Liver (tissue), 9 donors: ENCODE measurements around the gene SCUBE1. TPM values are rescaled to one million over a fixed set of nuclear protein-coding genes. Genes with fewer than 3 reads are reported as not detected.

ENCODE experiments used
- DNase-seq: peaks from one replicate; pipeline ENCODE4 v3.0.0-alpha.2; 2017; ENCODE audit warnings: low spot score
- H3K27ac ChIP-seq, 2 donors: one replicate each; pipeline ENCODE4 v1.7.0; 2013; ENCODE audit warnings: inconsistent platforms in 2 of 2, low read length in 2 of 2, control low read depth in 1 of 2, low read depth in 1 of 2, mild to moderate bottlenecking in 1 of 2
- H3K27me3 ChIP-seq, 4 donors: one replicate each; pipeline versions ENCODE4 v1.6.1 to v1.7.0; 2013; ENCODE audit warnings: low read length in 3 of 4, inconsistent platforms in 1 of 4, mild to moderate bottlenecking in 1 of 4, moderate library complexity in 1 of 4; ENCODE audit not compliant: control insufficient read depth in 4 of 4, insufficient read depth in 4 of 4
- H3K36me3 ChIP-seq, 4 donors: one replicate each; pipeline versions ENCODE4 v1.6.1 to v1.7.0; 2013; ENCODE audit warnings: low read length in 3 of 4, mild to moderate bottlenecking in 3 of 4, low read depth in 1 of 4, moderate library complexity in 1 of 4; ENCODE audit not compliant: control insufficient read depth in 4 of 4, insufficient read depth in 3 of 4
- H3K4me1 ChIP-seq, 4 donors: one replicate each; pipeline versions ENCODE4 v1.6.1 to v1.7.0; 2013; ENCODE audit warnings: low read length in 3 of 4, mild to moderate bottlenecking in 3 of 4, moderate library complexity in 1 of 4; ENCODE audit not compliant: control insufficient read depth in 4 of 4, insufficient read depth in 4 of 4
- H3K4me3 ChIP-seq, 3 donors: one replicate each; pipeline versions ENCODE4 v1.6.1 to v1.7.0; 2013; ENCODE audit warnings: low read length in 3 of 3, control low read depth in 1 of 3, low read depth in 1 of 3, mild to moderate bottlenecking in 1 of 3
- H3K9ac ChIP-seq, 2 donors: one replicate each; pipeline ENCODE4 v1.7.0; 2013; ENCODE audit warnings: low read length in 2 of 2, mild to moderate bottlenecking in 2 of 2, moderate library complexity in 2 of 2, control low read depth in 1 of 2, low read depth in 1 of 2
- H3K9me3 ChIP-seq, 4 donors: one replicate each; pipeline versions ENCODE4 v1.6.1 to v1.7.0; 2013; ENCODE audit warnings: low read length in 3 of 4; ENCODE audit not compliant: control insufficient read depth in 4 of 4
- EGR1 ChIP-seq, 2 donors: IDR thresholded peaks; 2 replicates each; pipeline ENCODE4 v1.6.1; 2016 to 2018; ENCODE audit warnings: antibody characterized with exemption in 2 of 2, low read depth in 2 of 2
- FOXA1 ChIP-seq: IDR thresholded peaks from 2 replicates; pipeline ENCODE4 v1.6.1; 2016; ENCODE audit warnings: antibody characterized with exemption
- FOXA2 ChIP-seq: IDR thresholded peaks from 2 replicates; pipeline ENCODE4 v1.6.1; 2016; ENCODE audit warnings: antibody characterized with exemption
- GABPA ChIP-seq, 2 donors: IDR thresholded peaks in 1 of 2; conservative IDR thresholded peaks in 1 of 2; 2 replicates each; pipeline ENCODE4 v1.6.1; 2016; ENCODE audit warnings: antibody characterized with exemption in 2 of 2, mild to moderate bottlenecking in 1 of 2, moderate library complexity in 1 of 2
- HNF4A ChIP-seq, 2 donors: conservative IDR thresholded peaks; 2 replicates each; pipeline ENCODE4 v1.6.1; 2016; ENCODE audit warnings: antibody characterized with exemption in 2 of 2, mild to moderate bottlenecking in 2 of 2
- HNF4G ChIP-seq: IDR thresholded peaks from 2 replicates; pipeline ENCODE4 v1.6.1; 2016; ENCODE audit warnings: antibody characterized with exemption
- JUND ChIP-seq, 2 donors: IDR thresholded peaks; 2 replicates each; pipeline ENCODE4 v1.6.1; 2016; ENCODE audit warnings: antibody characterized with exemption in 2 of 2
- NR2F2 ChIP-seq: IDR thresholded peaks from 2 replicates; pipeline ENCODE4 v1.6.1; 2016; ENCODE audit warnings: antibody characterized with exemption
- RAD21 ChIP-seq, 2 donors: IDR thresholded peaks; 2 replicates each; pipeline ENCODE4 v1.6.1; 2016; ENCODE audit warnings: antibody characterized with exemption in 2 of 2, mild to moderate bottlenecking in 2 of 2
- RXRA ChIP-seq, 2 donors: IDR thresholded peaks; 2 replicates each; pipeline ENCODE4 v1.6.1; 2017 to 2018; ENCODE audit warnings: antibody characterized with exemption in 2 of 2, mild to moderate bottlenecking in 1 of 2
- SP1 ChIP-seq: IDR thresholded peaks from 2 replicates; pipeline ENCODE4 v1.6.1; 2018; ENCODE audit warnings: antibody characterized with exemption, mild to moderate bottlenecking
- TAF1 ChIP-seq: conservative IDR thresholded peaks from 2 replicates; pipeline ENCODE4 v1.6.1; 2016; ENCODE audit warnings: antibody characterized with exemption, mild to moderate bottlenecking
- WGBS: extraction: QIAGEN DNeasy Blood & Tissue Kit; methylation state at CpG from one replicate; pipeline ENCODE4 v1.1.7; 2013; 5-methylcytosine and 5-hydroxymethylcytosine counted together
- polyA plus RNA-seq, 2 donors: library from polyadenylated mRNA; stranded (reverse) in 1 of 2; unstranded in 1 of 2; fragments of 200-250 nt in 1 of 2; fragments of >200 nt in 1 of 2; fragmentation: Nextera tagmentation in 1 of 2; extraction: Ambion mirVana in 1 of 2; gene quantifications; one replicate each; pipeline versions ENCODE4 v1.2.1 to v1.2.3, GENCODE V29; 2013 to 2015
- total RNA-seq, 2 donors: library from RNA; depleted of rRNA; stranded (reverse); fragments of >200 nt; gene quantifications; one replicate each; pipeline ENCODE4 v1.2.3, GENCODE V29; 2014
- TF ChIP-seq, protein P1 (sequence below): IDR thresholded peaks from 2 replicates; pipeline ENCODE4 v1.6.1; 2016; ENCODE audit warnings: antibody characterized with exemption, mild to moderate bottlenecking
- TF ChIP-seq, protein P2 (sequence below): fragments of 150-350 bp; IDR thresholded peaks from 2 replicates; pipeline ENCODE4 v1.5.1; 2017; ENCODE audit warnings: improper control_type of control experiment, low read depth, low read length; ENCODE audit not compliant: missing input control
- TF ChIP-seq, protein P3 (sequence below): IDR thresholded peaks from 2 replicates; pipeline ENCODE4 v1.6.1; 2016; ENCODE audit warnings: antibody characterized with exemption
- donor health status: healthy.
- donor health status: healthy.
- donor health status: healthy.
- donor health status: healthy.
- donor health status: healthy.

Gene SCUBE1
- total and polyA plus RNA-seq, 4 donors, result 0.07 to 0.46 (median 0.08) TPM; not detected in 1

DNA sequence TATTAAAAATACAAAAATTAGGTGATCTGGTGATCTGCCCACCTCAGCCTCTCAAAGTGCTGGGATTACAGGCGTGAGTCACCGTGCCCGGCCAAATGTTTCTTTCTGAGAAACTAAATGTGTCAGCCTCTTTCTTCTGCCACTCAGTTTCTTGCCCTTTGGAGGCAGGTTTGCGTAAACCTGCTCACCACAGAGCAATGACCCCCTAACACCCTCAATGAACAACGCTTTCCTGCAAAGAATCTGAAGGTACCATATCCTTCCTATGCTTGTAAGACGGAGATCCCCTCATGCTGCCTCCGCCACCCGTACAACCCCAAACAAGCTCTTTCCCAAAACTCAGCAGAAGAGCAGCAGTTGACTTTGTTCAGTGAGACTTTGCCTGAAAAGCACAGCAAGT, 117.6 kb downstream of the SCUBE1 start:
- WGBS, result 90% methylated on average over 8 of the region's 8 CpGs
- no peak overlapping the region for H3K27ac ChIP-seq
- H3K9me3 ChIP-seq, result no peaks in the 10 kb centered on the region
- H3K4me1 ChIP-seq, result peaks cover 0 to 4% (median 0%) of the 10 kb centered on the region in 4 donors
- H3K9ac ChIP-seq, result no peak overlapping the region
- no peak for TF ChIP-seq FOXA2
- TF ChIP-seq SP1, result no peak
- TF ChIP-seq RAD21 (IDR thresholded peaks at IDR 0.05), result no peak
- TF ChIP-seq, protein P1, sequence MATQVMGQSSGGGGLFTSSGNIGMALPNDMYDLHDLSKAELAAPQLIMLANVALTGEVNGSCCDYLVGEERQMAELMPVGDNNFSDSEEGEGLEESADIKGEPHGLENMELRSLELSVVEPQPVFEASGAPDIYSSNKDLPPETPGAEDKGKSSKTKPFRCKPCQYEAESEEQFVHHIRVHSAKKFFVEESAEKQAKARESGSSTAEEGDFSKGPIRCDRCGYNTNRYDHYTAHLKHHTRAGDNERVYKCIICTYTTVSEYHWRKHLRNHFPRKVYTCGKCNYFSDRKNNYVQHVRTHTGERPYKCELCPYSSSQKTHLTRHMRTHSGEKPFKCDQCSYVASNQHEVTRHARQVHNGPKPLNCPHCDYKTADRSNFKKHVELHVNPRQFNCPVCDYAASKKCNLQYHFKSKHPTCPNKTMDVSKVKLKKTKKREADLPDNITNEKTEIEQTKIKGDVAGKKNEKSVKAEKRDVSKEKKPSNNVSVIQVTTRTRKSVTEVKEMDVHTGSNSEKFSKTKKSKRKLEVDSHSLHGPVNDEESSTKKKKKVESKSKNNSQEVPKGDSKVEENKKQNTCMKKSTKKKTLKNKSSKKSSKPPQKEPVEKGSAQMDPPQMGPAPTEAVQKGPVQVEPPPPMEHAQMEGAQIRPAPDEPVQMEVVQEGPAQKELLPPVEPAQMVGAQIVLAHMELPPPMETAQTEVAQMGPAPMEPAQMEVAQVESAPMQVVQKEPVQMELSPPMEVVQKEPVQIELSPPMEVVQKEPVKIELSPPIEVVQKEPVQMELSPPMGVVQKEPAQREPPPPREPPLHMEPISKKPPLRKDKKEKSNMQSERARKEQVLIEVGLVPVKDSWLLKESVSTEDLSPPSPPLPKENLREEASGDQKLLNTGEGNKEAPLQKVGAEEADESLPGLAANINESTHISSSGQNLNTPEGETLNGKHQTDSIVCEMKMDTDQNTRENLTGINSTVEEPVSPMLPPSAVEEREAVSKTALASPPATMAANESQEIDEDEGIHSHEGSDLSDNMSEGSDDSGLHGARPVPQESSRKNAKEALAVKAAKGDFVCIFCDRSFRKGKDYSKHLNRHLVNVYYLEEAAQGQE, result no peak
- no peak for TF ChIP-seq EGR1 (IDR thresholded peaks at IDR 0.05; ENCODE audit: low read depth in 2 of 2)
- no peak for TF ChIP-seq GABPA (IDR thresholded peaks at IDR 0.05 in 1 of 2, conservative IDR thresholded peaks at IDR 0.05 in 1 of 2)
- no peak for TF ChIP-seq FOXA1
- no peak for TF ChIP-seq NR2F2
- TF ChIP-seq RXRA (IDR thresholded peaks at IDR 0.05), result no peak
- TF ChIP-seq, protein P2, sequence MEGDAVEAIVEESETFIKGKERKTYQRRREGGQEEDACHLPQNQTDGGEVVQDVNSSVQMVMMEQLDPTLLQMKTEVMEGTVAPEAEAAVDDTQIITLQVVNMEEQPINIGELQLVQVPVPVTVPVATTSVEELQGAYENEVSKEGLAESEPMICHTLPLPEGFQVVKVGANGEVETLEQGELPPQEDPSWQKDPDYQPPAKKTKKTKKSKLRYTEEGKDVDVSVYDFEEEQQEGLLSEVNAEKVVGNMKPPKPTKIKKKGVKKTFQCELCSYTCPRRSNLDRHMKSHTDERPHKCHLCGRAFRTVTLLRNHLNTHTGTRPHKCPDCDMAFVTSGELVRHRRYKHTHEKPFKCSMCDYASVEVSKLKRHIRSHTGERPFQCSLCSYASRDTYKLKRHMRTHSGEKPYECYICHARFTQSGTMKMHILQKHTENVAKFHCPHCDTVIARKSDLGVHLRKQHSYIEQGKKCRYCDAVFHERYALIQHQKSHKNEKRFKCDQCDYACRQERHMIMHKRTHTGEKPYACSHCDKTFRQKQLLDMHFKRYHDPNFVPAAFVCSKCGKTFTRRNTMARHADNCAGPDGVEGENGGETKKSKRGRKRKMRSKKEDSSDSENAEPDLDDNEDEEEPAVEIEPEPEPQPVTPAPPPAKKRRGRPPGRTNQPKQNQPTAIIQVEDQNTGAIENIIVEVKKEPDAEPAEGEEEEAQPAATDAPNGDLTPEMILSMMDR, result no peak
- TF ChIP-seq JUND (IDR thresholded peaks at IDR 0.05), result no peak
- H3K27me3 ChIP-seq, result no peaks in the 10 kb centered on the region
- H3K36me3 ChIP-seq, result no peaks in the 10 kb centered on the region
- no peak for DNase-seq
- H3K4me3 ChIP-seq, result no peak overlapping the region

DNA sequence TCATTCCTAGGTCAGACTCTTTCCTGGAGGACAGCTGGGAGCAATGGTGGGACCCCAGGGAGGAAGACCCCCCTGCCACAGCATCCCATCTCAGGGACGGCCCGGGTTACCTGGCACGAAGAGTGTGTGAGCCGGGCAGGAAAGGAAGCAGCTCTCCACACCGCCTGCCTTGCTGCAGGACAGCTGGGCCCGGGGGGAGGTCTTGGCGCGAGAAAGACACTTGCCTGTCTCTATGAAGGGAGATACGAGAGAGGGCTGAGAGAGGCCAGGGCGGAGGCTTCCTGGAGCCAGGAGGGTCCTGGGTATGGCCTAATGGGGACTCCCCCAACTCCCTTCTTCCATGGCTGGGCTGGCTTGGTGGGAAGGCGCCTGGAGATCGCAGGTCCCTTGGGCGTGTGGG, 120.2 kb downstream of the SCUBE1 start:
- TF ChIP-seq TAF1, result no peak
- 88% methylated on average over 13 of the region's 13 CpGs for WGBS
- no peaks in the 10 kb centered on the region for H3K9me3 ChIP-seq

DNA sequence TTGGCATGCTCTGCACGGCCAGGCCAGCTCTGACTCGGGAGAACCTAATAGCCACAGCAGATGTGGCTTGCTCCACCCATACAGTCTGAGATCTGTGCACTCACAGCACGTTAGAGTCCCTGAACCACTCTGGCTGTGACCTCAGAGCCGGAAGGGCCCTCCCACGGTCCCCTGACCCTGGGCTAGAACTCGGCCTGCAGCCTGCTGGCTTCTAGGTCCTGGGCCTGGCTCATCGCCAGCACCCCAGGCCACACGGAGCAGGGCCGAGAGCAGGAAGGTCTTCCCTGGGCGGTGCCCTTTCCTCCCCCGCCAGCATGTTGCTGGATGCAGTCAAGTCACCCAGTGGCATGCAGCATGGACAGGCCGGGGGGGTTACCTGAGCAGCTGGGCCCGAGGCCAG, 120.9 kb downstream of the SCUBE1 start:
- no peaks in the 10 kb centered on the region for H3K9me3 ChIP-seq
- WGBS, result 59% methylated on average over 13 of the region's 13 CpGs
- H3K27ac ChIP-seq, result no peak overlapping the region
- no peak overlapping the region for H3K4me3 ChIP-seq
- H3K36me3 ChIP-seq, result no peaks in the 10 kb centered on the region
- no peak overlapping the region for H3K9ac ChIP-seq
- no peaks in the 10 kb centered on the region for H3K27me3 ChIP-seq
- DNase-seq, result no peak
- peaks cover 0 to 4% (median 0%) of the 10 kb centered on the region in 4 donors for H3K4me1 ChIP-seq
- TF ChIP-seq, protein P2, result no peak
- no peak for TF ChIP-seq GABPA (IDR thresholded peaks at IDR 0.05 in 1 of 2, conservative IDR thresholded peaks at IDR 0.05 in 1 of 2)
- no peak for TF ChIP-seq RAD21 (IDR thresholded peaks at IDR 0.05)
- TF ChIP-seq HNF4A (conservative IDR thresholded peaks at IDR 0.05), result no peak
- TF ChIP-seq EGR1 (IDR thresholded peaks at IDR 0.05; ENCODE audit: low read depth in 2 of 2), result no peak
- TF ChIP-seq HNF4G, result no peak
- TF ChIP-seq, protein P1, result no peak
- TF ChIP-seq, protein P3, sequence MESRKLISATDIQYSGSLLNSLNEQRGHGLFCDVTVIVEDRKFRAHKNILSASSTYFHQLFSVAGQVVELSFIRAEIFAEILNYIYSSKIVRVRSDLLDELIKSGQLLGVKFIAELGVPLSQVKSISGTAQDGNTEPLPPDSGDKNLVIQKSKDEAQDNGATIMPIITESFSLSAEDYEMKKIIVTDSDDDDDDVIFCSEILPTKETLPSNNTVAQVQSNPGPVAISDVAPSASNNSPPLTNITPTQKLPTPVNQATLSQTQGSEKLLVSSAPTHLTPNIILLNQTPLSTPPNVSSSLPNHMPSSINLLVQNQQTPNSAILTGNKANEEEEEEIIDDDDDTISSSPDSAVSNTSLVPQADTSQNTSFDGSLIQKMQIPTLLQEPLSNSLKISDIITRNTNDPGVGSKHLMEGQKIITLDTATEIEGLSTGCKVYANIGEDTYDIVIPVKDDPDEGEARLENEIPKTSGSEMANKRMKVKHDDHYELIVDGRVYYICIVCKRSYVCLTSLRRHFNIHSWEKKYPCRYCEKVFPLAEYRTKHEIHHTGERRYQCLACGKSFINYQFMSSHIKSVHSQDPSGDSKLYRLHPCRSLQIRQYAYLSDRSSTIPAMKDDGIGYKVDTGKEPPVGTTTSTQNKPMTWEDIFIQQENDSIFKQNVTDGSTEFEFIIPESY, result no peak

More for the DNA sequence above, 120.2 kb downstream of the SCUBE1 start:
- DNase-seq, result no peak
- no peak overlapping the region for H3K27ac ChIP-seq
- H3K36me3 ChIP-seq, result no peaks in the 10 kb centered on the region
- no peaks in the 10 kb centered on the region for H3K27me3 ChIP-seq
- H3K9ac ChIP-seq, result no peak overlapping the region
- no peak overlapping the region for H3K4me3 ChIP-seq
- peaks cover 0 to 4% (median 0%) of the 10 kb centered on the region in 4 donors for H3K4me1 ChIP-seq
